GM04503 (cell line): Measurements from ENCODE around the gene RUNX1.

Experiments used
- DNase-seq: peaks from one replicate; pipeline ENCODE4 v3.0.0-alpha.2; 2012; ENCODE audit warnings: low read depth

RUNX1 gene

DNA sequence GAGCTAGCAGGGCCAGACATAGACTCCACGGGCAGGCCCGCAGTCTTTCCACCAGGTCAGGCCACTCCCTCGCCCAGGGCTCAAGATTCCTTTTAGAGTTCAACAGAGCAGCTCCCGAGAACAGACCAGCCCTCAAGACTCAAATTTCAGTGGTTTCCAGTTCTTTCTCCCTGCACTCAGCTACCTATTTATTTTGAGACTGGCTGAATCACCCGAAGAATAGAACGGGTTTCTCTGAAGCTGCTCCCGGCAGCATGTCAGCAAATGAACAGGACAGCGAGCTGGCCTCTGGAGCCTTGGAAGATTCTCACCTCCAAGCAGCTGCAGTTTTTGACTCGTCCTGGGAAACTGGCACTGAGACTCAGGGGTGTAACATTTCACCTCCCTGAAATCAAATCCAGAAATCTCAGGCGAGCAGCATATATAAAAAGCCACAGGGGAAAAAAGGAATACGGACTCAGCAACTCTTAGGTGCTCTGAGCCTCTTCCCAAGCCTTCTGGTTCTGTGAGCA is 202.4 kb downstream of the RUNX1 start:
- DNase-seq, result no peak

DNA sequence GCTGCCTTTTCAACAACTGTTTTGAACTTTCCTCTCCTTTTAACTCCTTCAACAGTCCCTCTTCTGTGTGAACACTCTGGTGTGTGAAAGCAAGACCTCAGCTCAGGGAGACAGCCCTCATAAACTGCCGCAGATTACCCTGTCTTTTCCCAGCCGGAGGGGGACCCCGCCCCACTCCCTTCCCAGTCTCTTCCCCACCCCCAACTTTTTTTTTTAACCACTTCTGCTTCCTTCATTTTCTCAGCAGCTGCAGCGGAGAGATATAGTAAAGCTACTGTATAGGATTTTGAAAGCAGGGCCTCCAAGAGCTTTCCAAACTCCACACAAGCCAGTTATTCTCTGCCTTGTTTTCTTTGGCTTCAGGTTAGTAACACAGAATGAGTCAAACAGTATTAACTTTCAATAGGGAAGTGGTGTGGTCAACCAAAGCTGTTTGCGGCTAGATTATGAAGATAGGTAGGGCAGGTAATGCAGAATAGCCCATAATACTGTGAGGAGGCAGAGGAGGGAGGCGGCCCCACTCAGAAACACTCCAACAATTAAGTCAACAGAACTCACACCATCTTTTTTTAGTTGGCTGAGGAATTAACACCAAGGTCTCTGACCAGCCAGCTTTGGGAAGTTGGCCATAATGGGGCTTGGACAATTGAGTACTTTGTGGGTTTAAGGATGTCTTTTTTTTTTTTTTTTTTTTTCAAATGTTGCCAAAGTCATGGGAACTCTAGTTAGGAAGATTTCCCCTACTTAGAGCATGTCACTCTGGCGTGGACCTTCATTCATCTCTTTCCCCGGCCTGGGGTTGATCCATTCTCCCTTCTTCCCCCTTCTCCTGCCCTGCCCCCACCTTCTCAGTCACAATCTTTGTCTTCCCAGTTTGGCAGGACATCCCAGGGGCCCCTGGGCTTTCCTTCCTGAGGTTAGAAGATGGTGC is 203.3 kb downstream of the RUNX1 start:
- DNase-seq, result no peak

DNA sequence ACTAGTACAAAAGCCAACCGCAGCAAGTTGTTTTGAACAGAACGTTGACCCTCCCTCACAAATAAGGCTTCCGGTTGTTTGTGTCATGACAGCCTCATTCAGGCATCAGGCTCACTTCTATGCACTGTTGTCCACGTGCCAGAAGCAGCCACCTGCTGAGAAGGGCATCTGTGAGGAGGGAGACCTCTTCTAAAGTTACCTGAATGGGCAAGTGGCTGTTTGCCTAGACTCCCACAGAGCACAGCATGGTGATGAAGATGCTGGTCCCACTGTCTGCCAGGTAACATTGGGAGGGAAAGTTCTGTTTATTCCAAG is 204.2 kb downstream of the RUNX1 start:
- DNase-seq, result no peak

DNA sequence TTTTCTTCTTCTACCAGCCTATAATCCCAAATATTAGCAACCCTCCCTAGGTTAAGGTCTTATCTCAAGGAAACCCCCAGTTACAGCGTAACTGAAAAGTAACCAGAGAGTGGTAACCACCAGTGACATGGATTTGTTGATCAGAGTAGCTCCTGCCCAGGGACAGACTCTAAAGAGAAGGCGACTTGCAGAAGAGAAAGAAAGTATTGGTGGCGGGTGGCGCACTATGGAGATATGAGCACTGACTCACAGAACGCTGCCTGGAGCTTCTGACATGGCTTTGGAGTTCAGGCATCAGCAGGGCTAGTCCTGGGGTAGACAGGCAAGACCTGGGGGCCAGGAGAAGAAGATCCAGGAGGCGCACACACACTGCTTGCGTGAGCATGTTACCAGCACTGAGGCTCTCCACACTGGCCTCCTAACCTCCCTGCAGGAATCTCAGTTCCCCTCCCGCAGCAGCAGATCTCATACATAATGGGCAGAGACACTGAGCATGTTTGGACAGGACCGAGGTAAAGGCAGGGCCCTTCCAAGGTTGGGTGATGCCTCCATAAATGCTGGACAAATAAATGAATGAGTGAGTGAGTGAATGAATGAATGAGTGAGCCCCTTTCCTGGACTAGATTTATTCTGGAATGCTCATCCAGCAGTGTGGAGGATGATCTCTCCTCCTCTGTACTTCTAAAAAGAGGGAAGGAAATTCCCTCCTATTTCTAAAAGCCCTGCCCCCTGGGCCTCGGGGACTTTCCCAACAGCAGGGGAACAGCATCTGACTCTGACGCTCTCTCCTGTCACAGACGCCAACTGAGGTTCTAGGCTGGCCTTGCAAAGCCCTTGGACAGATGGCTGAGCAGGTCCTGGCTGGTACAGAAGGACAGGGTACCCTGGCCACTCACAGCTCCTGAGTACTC is 204.8 kb downstream of the RUNX1 start:
- DNase-seq, result no peak

DNA sequence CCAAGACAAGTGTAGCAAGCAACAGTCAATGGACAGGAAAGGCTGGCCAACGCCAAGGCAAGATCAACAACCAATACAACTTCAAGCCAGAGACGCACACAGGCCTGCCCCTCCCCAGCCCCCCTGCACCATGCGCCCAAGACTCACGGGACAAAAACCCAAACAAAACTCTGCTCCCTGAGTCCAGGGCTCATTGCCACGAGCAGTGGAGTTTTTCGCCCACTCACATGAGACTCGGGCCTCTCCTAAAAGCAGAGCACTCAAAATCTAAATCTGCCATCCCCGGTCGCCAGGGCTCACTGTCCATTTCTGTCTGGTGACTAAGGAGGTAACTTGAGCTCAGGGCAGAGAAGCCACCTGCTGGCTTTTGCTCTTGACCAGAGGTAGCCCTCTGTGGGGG is 205.5 kb downstream of the RUNX1 start:
- DNase-seq, result no peak

DNA sequence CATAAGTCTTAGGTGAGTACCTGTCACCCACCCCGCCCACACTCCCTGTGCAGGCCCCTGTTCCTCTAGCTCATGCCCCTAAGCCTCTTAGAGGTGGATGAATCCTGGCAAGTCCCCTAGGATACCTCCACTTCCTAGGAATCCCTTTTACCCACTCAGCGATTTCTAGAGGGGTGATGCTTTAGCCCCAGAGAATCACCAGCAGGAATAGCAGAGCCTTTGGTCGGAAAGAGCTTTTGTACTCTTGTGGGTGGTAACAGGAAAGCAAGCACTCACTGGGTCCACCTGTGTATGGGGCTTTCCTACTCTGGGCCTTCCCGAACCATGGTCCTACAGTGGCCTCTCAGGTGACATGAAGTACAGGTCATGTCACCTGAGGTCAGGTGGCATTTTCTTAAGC is 207.9 kb downstream of the RUNX1 start:
- DNase-seq, result no peak

DNA sequence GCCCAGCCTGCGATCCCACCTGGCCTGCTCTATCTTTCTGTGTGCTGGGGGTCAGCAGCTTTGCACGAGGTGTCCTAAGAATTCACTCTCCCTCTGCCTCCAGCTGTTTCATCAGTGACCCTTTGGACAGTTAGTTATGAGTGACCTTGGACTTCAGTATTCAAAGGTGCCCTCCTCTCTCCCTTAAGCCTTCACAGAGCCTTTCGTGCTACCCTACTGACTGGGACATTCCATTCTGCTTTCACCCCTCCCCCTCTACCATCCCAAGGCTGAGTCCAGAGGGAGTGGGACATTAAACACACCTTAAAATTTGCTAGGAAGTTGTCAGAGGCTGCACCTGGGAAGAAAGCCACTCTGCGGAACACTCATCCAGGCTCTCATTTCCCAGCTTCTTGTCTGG is 208.4 kb downstream of the RUNX1 start:
- DNase-seq, result no peak

DNA sequence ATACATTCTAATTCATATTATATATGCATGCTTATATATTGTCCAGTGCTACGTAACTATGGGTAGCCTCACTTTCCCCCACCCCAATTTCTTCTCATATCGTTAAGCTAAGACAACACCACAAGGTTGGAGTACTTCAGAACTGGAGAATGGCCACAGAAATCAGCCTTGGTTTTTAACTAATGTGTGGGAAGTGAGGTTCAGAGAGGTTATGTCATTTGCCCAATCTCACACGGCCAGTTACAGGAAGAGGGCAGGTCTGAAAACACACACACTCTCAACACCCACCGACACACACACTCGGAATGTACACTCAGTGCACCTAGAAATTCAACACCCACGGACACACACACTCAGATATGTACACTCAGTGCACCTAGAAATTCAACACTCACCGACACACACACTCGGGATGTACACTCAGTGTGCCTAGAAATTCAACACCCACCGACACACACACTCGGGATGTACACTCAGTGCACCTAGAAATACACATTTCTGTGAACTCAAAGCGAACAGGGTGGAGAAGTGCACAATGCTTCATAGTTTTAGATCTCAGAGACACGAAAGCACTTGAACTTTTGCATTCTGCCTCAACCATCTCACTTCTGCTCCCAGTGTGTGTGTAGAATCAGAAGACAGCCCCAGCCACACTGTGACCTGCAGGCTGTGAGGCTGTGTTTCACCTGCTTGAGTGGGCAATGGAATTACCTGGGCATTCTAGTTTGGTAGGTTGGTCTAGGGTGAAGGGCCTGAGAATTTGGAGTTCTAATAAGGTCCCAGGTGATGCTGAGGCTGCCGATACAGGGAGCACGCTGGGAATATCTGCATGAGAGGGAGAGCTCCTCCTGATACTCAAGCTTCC is 209.9 kb downstream of the RUNX1 start:
- DNase-seq, result no peak

DNA sequence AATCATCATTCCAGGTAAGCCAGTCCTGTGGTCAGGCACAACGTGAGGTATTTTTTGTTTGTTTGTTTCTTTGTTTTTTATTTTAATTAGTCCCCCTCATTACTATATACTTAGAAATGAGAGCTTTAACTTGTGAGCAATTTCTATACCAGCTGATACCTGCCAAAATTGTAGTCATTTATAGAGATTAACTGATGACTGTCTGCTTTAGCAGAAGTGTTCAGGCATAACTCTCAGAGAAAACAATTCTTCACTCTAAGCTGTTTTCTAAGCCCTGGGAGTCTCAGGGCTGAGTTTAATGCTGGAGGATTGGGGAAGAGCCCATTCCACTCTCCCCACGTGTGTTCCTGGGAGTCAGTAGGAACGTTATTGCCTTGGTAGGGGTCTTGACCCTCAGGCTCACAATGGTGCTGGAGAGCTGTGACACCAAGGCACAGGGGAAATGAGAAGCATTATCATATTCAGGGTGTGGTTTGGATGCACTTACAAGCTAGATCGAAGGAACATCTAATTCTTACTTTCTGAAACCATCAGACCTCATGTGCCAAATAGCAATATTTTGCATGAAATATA is 212.1 kb downstream of the RUNX1 start:
- DNase-seq, result no peak

DNA sequence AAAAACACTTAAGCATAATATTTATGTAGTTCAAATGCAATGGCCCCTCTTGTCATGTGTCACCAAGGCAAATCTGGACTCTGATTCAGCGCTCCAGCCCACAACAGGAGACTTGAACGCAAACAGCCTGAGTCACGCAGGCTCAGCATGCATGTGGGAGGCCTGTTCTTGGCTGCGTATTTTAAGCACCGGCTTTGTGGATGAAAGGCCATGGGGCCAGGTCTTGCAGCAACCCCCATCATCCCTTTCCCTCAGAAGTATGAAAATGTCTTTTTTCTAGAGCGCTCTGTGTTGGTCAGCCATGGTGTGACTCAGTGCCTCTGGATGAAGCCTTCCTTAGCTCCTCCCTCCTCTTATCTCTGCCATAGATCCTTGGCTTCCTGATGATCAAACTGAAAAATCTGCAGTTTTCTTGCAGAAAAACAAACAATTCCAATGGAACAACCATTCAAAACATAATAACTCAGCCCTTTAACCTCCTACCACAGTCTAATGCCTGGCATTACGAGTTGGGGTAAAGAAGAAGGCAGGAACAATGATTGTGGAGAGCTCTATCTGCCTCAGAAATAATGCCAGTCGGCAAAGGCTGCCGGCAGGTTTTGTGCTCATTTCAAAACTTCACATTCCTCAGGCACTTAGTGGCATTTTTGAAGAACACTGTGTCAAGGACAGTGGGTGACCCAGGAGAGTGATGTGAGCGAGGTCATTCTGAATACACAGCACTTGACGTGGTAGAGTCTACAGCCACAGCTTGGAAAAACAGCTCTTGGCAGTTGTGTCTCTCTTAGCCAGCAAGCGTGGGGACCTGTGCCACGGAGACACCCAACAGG is 212.8 kb downstream of the RUNX1 start:
- peak; percentile 97 for DNase-seq

DNA sequence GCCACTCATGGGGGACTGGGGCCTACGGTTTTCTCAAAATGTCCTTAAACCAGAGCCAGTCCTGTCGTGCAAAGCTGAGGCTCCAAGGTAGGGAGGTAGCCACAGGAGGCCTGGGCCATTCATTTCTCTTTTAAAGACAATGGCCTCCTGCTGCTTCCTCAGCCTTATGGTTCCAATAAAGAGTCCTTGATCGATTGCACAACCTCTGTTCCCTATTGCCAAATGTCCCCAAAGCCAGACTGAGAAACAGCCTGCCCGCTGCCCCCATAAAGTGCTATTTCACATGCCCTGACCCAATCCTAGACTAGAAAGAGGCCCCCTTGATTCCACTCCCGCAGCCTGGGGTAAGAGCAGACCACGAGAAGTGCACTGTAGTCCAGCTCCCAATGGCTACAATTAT is 213.6 kb downstream of the RUNX1 start:
- no peak for DNase-seq

DNA sequence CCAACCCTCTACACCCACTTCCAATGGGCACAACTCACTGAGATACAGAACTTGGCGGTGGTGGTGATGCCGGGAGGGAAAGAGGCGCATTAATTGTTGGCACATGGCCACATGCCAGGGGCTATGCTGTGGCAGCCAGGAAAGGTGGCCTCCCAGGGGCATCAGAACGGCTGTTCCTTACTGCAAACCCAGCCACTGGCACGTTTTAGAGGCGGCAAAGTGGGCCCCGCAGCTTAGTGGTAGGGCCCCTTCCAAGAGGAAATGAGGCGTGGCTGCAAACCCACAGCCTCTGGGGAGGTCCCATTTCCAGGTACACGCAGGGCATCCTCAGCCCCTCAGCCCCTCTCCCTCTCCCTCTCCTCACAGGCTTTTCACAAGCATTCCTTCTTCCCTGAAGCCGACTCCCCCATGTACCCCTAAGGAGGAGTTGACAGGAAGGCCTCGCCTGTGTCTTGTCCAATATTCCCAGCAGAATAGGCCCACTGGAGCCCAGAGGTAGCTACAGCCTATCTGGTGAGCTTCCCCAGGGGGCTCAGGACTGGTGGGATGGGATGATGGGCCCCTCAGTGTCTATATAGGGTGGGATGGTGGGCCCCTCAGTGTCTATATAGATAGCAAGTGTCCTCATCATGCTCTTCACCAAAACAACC is 214.1 kb downstream of the RUNX1 start:
- DNase-seq, result no peak

DNA sequence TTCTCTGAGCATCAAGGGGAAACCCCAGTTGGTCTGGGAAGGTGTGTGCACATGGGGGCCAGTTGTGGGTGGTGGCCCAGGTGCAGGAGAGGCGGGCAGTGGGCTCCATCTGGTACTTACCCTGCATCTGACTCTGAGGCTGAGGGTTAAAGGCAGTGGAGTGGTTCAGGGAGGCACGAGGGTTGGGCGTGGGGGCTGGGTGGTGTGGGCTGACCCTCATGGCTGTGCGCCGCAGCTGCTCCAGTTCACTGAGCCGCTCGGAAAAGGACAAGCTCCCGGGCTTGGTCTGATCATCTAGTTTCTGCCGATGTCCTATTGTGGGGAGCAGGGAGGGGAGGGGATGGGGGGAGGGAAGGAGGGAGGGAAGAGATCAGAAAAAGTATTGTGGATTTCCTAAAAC is 214.8 kb downstream of the RUNX1 start:
- DNase-seq, result no peak

DNA sequence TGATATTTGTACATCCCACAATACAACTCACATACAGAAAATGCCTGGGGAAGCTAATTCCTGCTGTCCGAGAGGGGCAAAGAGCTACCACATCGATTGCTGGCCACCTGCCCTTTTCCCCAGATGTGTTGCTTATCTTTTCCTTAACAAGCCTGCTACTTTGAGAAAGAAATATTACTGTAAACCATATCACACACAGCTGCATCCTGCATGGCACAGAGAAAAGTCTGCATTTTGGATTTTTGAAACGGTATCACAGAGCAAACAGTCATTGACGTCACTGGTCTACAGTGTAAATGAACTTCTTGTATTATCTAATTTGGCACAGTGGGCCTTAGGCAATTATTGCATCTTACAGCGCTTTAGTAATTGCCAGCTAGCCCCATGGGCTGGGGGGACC is 215.6 kb downstream of the RUNX1 start:
- no peak for DNase-seq

DNA sequence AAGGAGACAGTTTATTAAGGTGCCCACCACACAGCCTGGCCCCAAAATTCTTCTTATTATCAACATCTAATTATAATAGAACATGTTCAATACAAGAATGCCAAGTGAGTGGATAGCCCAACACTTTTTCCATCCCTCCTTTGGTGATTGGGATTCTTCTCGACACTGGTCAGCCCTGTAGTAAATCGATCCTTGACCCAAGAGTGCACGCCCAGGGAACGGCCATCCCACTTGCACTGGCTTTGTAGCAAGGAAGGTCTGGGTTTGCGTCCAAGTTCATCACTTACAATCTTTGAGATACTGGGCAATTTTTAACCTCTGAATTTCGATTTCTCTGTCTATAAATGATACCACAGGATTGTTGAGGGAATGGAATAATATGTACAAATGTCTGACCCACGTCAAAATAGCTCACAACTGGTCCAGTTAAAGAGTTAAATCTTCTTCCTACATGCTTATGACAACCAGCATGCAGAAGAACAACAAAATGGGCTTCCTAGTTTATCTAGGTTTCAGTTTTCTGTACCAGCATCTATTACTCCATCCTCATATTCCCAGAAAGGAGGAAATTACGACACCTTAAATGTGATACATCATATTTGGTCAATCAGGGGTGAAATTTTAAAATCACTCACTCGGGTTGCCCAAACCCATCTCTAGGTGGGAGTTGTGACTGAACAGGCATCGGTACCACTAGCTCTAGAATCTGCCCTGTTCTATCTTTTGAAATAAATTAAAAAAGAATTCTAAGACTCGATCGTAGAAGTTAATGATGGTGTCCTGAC is 218.5 kb downstream of the RUNX1 start:
- DNase-seq, result no peak

DNA sequence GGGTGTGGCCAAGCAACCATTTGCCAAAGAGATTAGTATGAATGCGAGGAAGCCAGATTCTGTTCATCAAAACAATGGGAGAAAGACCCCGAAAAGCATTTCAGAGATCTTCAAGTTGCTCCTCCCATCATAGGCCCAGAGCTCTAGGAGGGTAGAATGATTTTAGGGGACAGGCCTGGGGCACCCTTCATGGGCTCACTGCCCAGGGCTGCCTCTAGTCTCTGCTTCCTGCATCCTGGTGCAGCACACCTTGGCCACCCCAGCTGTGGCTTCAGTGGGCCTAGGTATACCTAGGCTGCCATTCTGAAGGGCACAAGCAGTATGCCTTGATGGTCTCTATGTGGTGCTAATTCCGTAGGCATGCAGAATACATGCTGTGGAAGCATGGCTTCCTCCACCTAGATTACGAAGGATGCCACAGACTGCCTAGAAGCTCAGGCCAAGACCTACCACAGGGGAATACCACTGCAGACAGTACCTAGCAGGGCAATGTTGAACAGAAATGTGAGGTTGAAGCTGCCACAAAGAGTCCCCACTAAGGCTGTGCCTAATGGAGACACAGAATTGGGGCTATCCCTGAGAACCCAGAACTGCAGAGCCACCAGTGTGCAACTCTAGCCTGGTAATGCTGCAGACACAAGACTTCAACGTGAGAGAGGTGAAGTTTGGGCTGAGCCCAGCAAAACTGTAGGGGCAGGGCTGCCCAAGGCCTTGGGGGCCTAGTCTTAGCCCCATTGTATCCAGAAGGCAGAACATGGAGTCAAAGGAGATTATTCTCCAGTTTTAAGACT is 221.5 kb downstream of the RUNX1 start:
- no peak for DNase-seq

DNA sequence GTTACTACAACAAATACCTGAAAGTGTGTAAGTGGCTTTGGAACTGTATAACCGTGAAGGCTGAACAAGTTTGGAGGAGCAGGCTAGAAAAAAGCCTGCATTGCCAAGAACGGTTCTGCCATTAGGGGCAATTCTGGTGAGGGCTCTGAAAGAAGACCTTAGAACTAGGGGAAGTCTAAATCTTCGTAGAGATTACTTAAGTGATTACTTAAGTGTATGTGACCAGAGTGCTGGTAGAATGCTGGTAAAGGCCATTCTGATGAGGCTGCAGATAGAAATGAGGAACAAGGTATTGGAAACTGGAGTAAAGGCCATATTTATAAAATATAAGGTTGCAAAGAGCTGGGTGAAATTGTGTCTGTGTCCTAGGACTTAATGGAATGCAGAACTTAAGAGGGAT is 222.3 kb downstream of the RUNX1 start:
- DNase-seq, result no peak

DNA sequence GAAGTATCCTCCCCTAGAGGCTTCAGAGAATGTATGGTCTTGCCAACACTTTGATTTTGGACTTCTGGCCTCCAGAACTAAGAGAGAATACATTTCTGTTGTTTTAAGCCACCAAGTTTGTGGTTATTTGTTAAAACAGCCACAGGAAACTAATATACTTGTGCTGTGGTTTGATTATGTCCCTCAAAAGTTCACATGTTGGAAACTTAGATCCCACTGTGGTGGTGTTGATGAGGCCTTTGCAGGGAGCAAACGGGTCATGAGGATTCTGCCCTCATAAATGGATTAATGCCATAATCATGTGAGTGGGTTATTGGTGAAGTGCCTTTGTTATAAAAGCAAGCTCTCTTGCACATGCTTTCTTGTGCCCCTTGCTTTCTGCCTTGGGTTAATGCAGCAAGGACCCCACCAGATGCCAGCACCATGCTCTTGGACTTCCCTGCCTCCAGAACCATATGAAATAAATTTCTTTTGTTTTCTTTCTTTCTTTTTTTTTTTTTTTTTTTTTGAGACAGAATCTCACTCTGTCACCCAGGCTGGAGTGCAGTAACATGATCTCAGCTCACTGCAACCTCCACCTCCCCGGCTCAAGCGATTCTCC is 223.1 kb downstream of the RUNX1 start:
- no peak for DNase-seq
